ENCODE measurements around the gene ZNF415.
"Not testable (repeated sequence)": the region's sequence is repeated elsewhere in the genome, so short reads cannot be mapped to it uniquely, and the experiment has no call there.

Gene ZNF415

DNA sequence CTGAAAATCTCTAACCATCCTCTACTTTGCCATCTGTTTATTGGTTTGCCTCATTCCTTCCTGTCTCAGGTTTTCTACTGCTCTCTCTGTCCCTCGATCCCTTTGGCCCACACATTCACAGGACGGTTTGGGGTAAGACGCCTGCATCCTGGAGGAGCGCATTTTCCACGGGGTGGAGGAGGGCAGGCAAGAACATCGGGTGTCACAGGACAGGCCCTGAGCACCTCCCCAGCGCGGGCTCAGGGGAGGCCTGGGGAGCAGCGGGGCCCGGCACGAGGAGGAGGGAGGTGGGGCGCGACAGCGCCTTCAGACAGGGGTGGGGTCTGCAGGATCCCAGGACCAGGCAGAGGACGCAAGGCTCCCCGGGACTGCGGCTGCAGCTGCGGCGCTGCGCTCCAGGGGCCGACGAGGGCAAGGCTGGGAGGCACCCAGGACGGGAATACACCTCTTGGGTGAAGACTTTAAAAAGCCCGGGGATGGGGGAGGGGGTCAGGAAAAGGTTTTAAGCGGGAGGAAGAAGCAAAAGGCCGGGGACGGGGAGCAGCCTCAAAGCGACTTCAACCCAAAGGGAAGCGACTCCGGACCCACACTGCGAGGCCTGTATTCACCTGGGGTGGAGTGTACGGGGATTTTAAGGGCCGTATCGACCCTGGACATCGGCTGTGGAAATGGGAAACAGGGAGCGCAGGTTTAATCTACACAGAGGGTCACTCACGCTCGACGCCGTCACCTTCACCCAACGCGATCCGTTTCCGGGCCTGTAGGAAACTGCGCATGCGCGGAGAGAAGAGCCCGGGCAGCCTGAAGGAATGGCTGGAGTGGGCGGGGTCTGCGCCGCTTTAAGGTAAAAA is at the start of gene ZNF415:
Gene ZNF415, minus strand, starts transcription at position 770 of the 851 bp plus-strand sequence. CDS start 10,234 bp downstream, outside the sequence.
- DNase-seq (ENCODE audit: low spot score) (peak; percentile 74), FAIRE-seq (no peak)

DNA sequence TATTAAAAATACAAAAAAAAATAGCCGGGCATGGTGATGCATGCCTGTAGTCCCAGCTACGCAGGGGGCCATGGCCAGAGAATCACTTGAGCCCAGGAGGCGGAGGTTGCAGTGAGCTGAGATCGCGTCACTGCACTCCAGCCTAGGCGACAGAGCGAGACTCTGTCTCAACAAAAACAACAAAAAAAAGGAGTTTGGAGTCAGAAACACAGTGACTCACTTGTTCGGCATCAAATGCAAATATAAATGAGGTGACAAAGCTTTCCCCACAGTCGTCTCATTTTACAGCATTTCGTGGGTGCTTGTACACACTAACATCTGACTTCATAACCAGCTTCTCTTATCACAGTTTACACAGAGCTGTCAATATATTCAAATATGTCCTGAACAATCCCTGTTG is 49.5 kb upstream of the ZNF415 start:
- FAIRE-seq (no peak), DNase-seq (ENCODE audit: low spot score) (peak; percentile 27)

GRCh38 chr19:53177986-53178385 is 45.3 kb upstream of the ZNF415 start:
- DNase-seq (ENCODE audit: low spot score): no peak
- FAIRE-seq: no peak

GRCh38 chr19:53172889-53173288 is 40.2 kb upstream of the ZNF415 start:
- no peak for FAIRE-seq
- DNase-seq (ENCODE audit: low spot score): no peak

DNA sequence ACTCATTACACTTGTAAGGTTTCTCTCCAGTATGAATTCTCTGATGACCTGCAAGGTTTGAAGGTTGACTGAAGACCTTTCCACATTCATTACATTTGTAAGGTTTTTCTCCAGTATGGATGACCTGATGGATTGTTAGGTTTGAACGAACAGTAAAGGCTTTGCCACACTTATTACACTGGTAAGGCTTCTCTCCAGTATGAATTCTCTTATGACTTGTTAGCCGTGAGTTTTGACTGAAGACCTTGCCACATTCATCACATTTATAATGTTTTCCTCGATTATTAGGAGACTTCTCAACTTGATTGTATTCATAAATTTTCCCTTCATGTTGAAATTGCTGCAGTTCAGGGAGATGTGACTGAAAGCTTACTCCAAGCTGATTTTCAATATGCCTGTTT is 33.0 kb upstream of the ZNF415 start:
- FAIRE-seq (no peak), DNase-seq (ENCODE audit: low spot score) (no peak)

GRCh38 chr19:53161123-53161522 is 28.4 kb upstream of the ZNF415 start:
- DNase-seq (ENCODE audit: low spot score) (no peak), FAIRE-seq (no peak)

GRCh38 chr19:53160350-53160749 is 27.6 kb upstream of the ZNF415 start:
- DNase-seq (ENCODE audit: low spot score) (no peak), FAIRE-seq (no peak)

- peak; percentile 29 for DNase-seq (ENCODE audit: low spot score)
- FAIRE-seq: no peak
These were observed 25.5 kb upstream of the ZNF415 start for GRCh38 chr19:53158119-53158656.

GRCh38 chr19:53157626-53158025 is 24.9 kb upstream of the ZNF415 start:
- DNase-seq (ENCODE audit: low spot score) (peak; percentile 11), FAIRE-seq (no peak)

DNA sequence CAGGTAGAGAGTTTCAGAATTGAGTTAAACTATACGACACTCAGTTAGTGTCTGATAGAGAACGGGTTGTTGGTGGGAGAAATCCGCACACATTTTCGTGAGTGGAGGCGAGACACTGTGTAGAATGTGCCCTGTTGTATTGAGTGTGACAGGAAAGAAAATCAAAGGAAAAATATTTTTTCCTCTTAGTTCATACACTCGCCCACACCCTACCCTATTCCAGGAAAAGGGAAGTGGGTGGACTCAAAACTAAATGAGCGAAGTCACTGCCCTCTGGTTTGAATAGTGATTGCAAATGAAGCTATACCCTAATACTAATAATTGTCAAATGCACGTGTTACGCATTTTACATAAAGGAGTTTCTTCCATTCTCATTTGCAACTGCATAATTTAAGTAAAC is 24.1 kb upstream of the ZNF415 start:
- FAIRE-seq (no peak), DNase-seq (ENCODE audit: low spot score) (no peak)

GRCh38 chr19:53147645-53148044 is 14.9 kb upstream of the ZNF415 start:
- no peak for FAIRE-seq
- DNase-seq (ENCODE audit: low spot score): no peak

GRCh38 chr19:53140351-53140750 is 7.6 kb upstream of the ZNF415 start:
- DNase-seq (ENCODE audit: low spot score) (no peak), FAIRE-seq (no peak)

DNA sequence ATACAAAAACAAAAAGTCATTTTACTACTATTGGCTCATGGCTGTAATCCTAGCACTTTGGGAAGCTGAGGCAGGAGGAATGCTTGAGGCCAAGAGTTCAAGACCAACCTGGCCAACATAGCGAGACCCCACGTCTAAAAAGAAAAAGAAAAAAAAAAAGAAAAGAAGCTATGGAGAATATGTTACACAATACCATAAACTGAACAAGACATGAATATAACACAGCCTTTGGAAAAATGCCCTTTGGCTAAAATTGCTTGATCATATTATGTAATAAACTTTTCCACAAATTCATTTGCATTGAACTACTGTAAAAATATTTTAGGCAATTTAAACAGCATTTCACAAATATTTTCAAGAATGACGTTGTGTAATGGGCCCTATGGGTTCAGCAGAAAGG is 3.7 kb upstream of the ZNF415 start:
- FAIRE-seq (no peak), DNase-seq (ENCODE audit: low spot score) (no peak)

- DNase-seq (ENCODE audit: low spot score) (no peak), FAIRE-seq (no peak)
These were observed 983 bp downstream of the ZNF415 start for GRCh38 chr19:53131727-53132126.

DNA sequence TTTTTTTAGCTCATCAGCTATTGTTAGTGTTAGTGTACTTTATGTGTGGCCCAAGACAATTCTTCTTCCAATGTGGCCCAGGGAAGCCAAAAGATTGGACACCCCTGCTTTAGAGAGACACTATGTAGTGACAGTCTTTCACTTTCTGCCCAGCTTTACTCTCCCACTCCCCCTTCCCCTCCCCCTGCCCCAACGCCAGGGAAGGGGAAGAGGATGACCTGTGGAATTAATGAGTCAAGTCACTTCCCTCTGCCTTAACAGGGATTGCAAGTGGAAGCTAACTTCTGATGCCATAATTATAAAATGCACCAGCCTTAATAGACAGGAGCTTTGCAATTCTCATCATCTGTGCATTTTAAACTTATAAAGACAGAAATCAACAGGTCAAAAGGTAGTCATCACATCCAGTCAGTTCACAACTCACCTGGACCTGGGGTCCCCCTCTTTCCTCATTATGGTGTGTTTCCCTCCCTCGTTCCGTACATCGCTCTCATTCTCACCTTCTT is 1.6 kb downstream of the ZNF415 start:
- DNase-seq (ENCODE audit: low spot score): no peak
- no peak for FAIRE-seq

GRCh38 chr19:53130506-53130905 is 2.2 kb downstream of the ZNF415 start:
- FAIRE-seq (no peak), DNase-seq (ENCODE audit: low spot score) (no peak)

GRCh38 chr19:53126733-53127526 is 5.8 kb downstream of the ZNF415 start:
- not testable (repeated sequence) for FAIRE-seq; DNase-seq (ENCODE audit: low spot score)

DNA sequence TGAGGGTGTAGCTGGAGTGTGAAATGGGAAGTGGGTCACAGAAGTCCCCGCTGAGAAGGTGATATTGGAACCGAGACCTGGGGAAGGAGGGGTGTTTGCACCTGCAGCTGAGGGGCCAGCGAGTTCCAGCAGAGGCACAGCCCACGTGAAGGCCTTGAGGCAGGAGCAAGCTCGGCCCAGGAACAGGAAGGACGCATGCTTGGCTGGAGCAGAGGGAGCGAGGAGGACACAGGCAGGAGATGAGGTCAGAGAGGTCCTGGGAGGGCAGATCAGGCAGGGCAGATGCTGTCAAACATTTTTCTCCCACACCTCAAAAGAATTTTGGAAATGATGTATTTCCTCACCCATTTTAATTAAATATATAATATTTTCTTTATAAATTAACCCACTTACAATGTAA is 9.3 kb downstream of the ZNF415 start:
- DNase-seq (ENCODE audit: low spot score): no peak
- no peak for FAIRE-seq

- DNase-seq (ENCODE audit: low spot score) (no peak), FAIRE-seq (no peak)
These were observed 20.4 kb downstream of the ZNF415 start for GRCh38 chr19:53112286-53112685.

DNA sequence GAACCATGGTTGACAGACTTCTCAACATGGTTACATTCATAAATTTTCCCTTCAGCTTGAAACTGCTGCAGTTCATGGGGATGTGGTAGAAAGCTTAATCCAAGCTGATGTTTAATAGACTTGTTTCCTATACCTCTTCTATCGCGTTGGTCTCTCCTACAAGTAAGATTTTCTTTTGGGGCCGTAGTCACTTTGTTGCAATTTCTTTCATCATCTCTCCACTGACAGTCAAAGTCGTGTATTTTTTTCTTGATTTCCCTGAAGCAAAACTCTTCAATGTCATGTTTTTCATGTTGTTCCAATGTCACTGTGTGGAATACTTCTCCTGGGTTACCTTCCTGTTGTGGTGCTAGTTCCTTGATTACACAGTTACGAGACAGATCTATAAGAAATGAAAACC is 23.2 kb downstream of the ZNF415 start:
- no peak for DNase-seq (ENCODE audit: low spot score)

DNA sequence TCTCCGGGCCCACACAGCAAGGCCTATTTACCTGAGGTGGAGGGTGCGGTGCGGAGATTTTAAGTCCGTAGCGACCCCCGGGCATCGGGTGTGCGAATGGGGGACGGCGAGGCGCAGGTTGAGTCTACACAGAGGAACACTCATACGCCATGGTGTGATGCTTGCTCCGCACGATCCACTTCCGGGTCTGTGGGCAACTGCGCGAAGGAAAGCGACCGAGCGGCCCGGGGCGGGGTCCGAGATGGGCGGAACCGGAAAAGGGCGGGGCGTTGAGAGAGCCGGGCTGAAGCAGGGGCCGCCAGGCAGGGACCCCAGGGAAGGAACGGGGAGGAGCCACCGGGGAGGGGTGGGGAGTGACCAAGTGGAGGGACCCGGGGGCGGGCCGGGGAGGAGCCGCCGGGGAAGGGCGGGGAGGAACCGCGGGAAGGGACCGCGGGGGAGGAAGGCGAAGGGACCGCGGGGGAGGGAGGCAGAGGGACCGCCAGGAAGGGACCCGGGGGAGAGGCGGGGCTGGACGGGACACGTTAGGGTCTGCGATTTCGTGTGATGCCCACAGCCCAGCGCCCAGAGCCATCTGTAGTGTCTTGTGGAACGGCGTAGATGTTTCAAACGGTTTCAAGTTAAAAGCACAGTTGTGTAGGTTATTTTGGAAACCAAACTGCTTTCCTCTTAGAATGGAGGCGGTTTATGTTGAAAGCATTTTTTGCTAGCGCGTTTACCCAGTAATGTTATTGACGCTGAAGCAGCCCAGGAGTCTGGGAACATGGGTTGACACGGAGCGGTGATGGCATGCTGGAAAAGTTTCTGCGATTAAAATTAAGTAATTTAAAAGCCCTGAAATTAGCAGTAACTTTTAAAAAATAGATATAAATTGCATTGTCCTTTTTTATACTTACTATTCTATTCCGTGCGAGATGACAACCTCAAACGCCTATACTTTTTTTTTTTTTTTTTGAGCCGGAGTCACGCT is 29.2 kb downstream of the ZNF415 start, which contains the start of gene ZNF160:
Gene ZNF160, minus strand, starts transcription at position 189 of the 970 bp plus-strand sequence. CDS start 17,146 bp downstream, outside the sequence.
- FAIRE-seq (no peak), DNase-seq (ENCODE audit: low spot score) (peak; percentile 99)

More for the DNA sequence above, 23.2 kb downstream of the ZNF415 start:
- FAIRE-seq: no peak
